C4-2B (cell line): ENCODE results near the gene CDC73.

Source experiments
- CTCF ChIP-seq: fragments of 450-650 bp; conservative IDR thresholded peaks from 2 replicates; pipeline ENCODE4 v1.5.1; 2017; ENCODE audit warnings: mild to moderate bottlenecking
- ZFX ChIP-seq: fragments of 450-650 bp; IDR thresholded peaks from 2 replicates; pipeline ENCODE4 v1.6.1; 2017

GRCh38 chr1:193131266-193131860, 9.5 kb downstream of the CDC73 start:
- TF ChIP-seq CTCF (no peak), ZFX (no peak)
